ENCODE data around the gene LRRC32.

The LRRC32 gene

GRCh38 chr11:76617553-76618265 is 52.8 kb downstream of the LRRC32 start:
- no peak for TF ChIP-seq CTCF (IDR thresholded peaks at IDR 0.05; ENCODE audit: extremely low read depth, missing control alignments)
- DNase-seq (ENCODE audit: low spot score) = no peak

DNA sequence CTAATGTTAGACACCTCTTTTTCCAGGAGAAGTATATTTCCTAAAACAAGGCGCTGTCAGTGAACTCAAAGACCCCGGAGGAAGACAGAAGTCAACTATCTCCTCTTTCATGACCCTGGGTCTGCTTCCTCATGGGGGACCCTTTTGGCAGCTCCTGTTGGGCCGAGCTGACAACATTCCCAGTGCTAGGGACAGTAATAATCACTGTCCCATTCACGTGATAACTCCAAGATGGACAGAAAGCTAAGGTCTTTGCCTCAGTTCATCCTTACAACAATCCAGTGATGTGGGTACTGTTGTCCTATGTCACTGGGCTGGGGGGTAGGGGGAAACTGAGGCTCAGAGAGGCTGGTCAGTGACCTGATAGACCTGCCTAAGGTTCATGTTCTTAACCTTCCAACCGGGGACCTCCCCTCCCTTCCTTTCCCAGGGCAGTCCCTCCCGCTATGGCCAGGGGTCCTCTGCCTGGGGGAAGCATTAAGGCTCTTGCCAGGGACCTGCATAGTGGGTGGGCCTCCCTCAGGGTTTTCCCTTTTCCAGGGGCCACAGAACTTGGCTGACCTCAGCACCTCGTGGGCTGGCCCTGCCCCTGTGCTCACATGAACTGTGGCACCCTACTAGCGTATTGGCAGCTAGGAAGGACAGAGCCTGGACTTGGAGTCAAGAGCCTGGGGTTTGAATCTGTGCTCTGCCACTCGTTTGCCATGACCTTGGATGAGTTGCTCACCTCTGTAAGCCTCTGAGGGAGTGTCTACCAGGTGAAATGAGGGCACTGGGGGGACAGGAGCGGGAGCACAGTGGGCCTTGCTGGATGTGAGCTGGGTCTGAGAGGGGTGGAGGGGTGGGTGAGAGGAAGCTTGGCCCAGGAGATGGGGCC is 53.6 kb downstream of the LRRC32 start:
- DNase-seq (ENCODE audit: low spot score) = no peak
- TF ChIP-seq CTCF (IDR thresholded peaks at IDR 0.05; ENCODE audit: extremely low read depth, missing control alignments) = no peak

DNA sequence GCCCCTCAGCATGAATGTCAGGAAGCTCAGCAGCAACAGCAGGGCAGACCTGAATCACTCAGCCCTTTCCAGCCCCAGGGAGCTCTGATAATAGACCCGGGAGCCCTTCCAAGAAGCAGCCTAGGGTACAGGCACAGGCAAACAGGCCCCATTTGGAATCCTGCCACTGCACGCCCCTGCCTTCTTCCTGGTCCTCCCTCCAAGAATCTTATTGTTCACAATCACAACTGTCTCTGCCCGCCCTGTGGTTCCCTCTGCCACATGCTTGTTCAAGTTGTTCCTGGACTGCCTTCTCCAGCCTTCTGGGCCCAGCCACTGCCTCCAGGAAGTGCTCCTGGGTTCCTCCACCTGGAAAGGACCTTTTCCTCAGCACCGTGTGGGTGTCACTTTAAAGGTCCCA is 54.6 kb downstream of the LRRC32 start:
- TF ChIP-seq CTCF (IDR thresholded peaks at IDR 0.05; ENCODE audit: extremely low read depth, missing control alignments) = no peak
- no peak for DNase-seq (ENCODE audit: low spot score)

DNA sequence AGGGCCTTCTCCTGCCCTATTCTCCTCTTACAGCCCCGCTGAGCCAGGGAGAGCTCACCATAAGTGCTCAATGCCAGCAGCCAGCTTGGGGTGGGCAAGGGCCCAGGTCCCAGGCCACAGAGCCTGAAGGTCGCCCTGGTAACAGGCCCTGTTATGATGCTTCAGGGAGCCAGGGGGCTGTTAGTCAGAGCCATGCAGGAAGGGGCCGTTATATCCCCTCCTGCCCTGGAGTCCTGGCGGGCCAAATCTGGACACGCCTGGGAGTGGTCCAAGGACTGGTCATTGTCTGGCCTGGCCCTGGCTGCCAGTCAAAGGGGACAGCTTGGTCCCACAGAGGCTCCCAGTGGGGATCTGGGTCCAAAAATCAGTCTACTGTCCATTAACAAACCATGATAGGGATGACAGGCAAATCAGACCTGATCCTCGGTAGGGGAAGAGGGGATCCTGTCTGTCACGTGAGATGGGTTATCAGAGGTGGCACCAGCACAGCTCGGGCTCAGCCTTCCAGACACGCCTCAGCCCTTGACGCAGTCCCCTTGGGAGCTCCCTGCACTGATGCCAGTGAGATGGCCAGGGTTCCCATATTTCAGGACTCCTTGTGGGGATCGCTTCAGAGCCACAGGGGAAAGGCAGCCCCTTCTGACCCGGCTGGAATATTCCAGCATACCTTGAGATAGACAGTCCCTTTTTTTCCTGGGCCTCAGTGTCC is 55.9 kb downstream of the LRRC32 start:
- no peak for DNase-seq (ENCODE audit: low spot score)

GRCh38 chr11:76613901-76614300 is 56.6 kb downstream of the LRRC32 start:
- no peak for DNase-seq (ENCODE audit: low spot score)
- TF ChIP-seq CTCF (IDR thresholded peaks at IDR 0.05; ENCODE audit: extremely low read depth, missing control alignments) = no peak

More for the DNA sequence above, 55.9 kb downstream of the LRRC32 start:
- TF ChIP-seq CTCF (IDR thresholded peaks at IDR 0.05; ENCODE audit: extremely low read depth, missing control alignments) = no peak

DNA sequence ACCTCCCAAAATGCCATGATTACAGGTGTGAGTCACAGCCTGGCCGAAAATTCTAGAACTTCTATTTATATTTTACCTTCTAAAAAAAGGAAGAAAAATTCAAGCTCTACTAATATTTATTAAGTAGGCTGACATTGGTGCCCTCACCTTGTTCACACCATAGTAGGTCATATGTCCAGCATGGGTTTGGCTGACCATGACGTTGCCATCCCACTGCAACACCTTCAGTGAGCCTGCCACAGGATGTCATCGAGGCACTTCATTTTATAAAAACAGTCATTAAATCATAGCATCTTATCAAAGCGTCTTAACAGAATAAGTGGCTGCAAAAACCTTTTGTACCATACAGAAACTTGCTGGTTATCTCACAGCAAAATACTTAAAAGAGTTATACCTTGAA is 58.3 kb downstream of the LRRC32 start:
- no peak for DNase-seq (ENCODE audit: low spot score)
- TF ChIP-seq CTCF (IDR thresholded peaks at IDR 0.05; ENCODE audit: extremely low read depth, missing control alignments) = no peak
